ENCODE results near the gene DNAH1.
"Not testable (repeated sequence)": the region's sequence is repeated elsewhere in the genome, so short reads cannot be mapped to it uniquely, and the experiment has no call there.

DNA sequence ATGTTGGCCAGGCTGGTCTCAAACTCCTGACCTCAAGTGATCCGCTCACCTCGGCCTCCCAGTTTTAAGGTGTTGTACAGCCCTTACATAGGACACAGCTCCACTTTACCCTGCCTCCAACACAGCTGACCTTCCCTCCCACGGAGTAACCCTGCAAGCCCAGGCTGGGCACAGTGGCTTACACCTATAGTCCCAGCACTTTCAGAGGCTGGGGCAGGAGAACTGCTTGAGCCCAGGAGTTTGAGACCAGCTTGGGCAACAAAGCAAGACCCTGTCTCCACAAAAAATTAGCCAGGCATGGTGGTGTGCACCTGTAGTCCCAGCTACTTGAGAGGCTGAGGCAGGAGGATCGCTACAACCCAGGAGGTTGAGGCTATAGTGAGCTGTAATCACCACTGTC is 32.1 kb upstream of the DNAH1 start:
- TF ChIP-seq NKX3-1 (CRISPR knock-in tag; IDR thresholded peaks at IDR 0.05); ZNF318 (CRISPR knock-in tag; IDR thresholded peaks at IDR 0.05); ZNF660 (CRISPR knock-in tag; IDR thresholded peaks at IDR 0.05; ENCODE audit: borderline replicate concordance, low read depth); ETV6 (CRISPR knock-in tag; conservative IDR thresholded peaks at IDR 0.05); ADNP (CRISPR knock-in tag; IDR thresholded peaks at IDR 0.05); ARNT (IDR thresholded peaks at IDR 0.05); SIN3A (IDR thresholded peaks at IDR 0.05; ENCODE audit: borderline replicate concordance, low read depth, low read length); ZNF724P (CRISPR knock-in tag; IDR thresholded peaks at IDR 0.05; ENCODE audit: borderline replicate concordance): not testable (repeated sequence)
- TF ChIP-seq, protein P1, sequence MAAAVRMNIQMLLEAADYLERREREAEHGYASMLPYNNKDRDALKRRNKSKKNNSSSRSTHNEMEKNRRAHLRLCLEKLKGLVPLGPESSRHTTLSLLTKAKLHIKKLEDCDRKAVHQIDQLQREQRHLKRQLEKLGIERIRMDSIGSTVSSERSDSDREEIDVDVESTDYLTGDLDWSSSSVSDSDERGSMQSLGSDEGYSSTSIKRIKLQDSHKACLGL (CRISPR knock-in tag; IDR thresholded peaks at IDR 0.05), result not testable (repeated sequence)
